ENCODE results near the gene FRG1.
"Not testable (repeated sequence)": the region's sequence is repeated elsewhere in the genome, so short reads cannot be mapped to it uniquely, and the experiment has no call there.

FRG1 gene

GRCh38 chr4:189940178-189941004 lies at the start of gene FRG1:
Gene FRG1, plus strand, starts transcription at chr4:189940872. Its CDS starts 138 bp downstream, at chr4:189941010.
- no peak for DNase-seq

- DNase-seq, result no peak
These were observed 43.0 kb upstream of the FRG1 start for GRCh38 chr4:189897667-189898066.

- not testable (repeated sequence) for DNase-seq
These were observed 41.1 kb upstream of the FRG1 start for GRCh38 chr4:189899481-189900015.

- not testable (repeated sequence) for DNase-seq
These were observed 36.1 kb upstream of the FRG1 start for GRCh38 chr4:189904420-189905027.

DNA sequence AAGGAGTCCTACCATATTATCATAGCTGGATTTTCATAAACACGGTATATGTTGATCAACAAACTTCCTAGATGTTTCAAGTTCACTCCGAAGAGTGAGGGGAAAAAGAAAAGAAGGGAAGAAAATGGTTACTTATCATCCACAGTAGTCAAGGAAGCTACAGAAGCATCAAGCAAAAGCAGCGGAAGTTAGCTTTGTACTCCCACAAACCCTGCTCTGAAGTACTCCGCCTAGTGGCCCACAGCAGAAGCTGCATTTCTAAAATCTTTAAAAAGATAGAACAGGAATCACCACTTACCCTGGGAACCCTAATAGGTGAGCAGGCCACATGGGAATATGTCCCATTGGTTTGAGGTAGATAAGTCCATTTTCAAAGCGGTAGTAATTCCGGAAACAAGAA lies 28.5 kb upstream of the FRG1 start:
- DNase-seq, result no peak

GRCh38 chr4:189917161-189917891 lies 23.3 kb upstream of the FRG1 start:
- DNase-seq, result no peak

DNA sequence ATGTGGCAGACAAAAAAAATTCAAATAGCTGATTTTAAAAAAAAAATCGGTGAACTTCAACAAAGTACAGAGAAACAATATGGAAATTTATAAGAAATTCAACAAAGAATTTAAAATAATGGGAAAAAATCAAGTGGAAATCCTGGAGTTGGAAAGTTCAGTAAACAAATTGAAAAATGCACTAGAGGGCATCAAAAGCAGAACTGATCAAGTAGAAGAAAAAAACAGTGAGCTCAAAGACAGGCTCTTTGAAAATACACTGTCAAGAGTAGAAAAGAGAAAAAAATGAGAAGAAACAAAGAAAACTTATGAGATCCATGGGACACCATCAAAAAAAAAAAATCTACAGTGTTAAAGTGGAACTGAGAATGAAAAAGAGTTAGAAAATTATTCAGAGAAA lies 19.6 kb upstream of the FRG1 start:
- DNase-seq, result no peak

DNA sequence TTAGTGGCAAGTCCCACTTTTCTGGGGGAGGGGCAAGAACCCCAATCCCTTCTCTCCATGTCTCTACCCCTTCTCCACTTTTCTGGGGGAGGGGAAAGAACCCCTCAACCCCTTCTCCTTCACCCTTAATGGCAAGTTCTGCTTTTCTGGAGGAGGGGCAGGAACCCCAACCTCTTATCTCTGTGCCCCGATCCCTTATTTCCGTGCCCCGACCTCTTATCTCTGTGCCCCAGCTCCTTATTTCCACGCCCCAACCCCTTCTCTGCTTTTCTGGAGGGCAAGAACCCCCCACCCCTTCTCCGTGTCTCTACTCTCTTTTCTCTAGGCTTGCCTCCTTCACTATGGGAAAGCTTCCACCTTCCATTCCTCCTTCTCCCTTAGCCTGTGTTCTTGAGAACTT lies 13.9 kb upstream of the FRG1 start:
- not testable (repeated sequence) for DNase-seq

GRCh38 chr4:189941005-189941450 lies 356 bp downstream of the FRG1 start:
- DNase-seq, result no peak

DNA sequence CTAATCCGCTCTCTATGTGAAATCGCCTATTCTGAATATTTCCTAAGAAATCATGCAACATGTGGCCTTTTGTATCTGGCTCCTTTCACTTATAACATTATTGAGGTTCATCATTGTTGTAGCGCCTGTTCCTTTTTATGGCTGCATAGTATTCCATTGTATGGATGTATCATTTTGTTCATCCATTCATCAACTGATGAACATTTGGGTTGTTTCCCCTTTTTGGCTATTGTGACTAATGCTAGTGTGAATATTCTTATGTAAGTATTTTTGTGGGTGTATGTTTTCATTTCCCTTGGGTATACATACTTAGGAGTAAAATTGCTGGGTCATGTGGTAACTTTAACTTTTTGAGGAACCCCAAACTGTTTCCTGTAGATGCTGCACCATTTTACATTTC lies 1.7 kb downstream of the FRG1 start:
- not testable (repeated sequence) for DNase-seq

DNA sequence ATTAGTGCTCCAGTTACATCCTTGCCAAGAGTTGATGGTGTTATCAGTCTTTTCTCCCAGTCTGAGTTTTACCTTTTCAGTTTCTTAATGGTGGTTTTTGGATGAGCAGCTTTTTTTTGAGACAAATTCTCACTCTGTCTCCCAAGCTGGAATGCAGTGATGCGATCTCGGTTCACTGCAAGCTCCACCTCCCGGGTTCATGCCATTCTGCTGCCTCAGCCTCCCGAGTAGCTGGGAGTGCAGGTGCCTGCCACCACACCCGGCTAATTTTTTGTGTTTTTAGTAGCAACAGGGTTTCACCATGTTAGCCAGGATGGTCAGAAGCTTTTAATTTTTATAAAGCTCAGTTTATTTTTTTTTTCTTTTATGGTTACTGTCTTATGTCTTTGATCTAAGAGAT lies 3.4 kb downstream of the FRG1 start:
- DNase-seq, result not testable (repeated sequence)

- DNase-seq, result not testable (repeated sequence)
These were observed 6.2 kb downstream of the FRG1 start for GRCh38 chr4:189946906-189947305.

DNA sequence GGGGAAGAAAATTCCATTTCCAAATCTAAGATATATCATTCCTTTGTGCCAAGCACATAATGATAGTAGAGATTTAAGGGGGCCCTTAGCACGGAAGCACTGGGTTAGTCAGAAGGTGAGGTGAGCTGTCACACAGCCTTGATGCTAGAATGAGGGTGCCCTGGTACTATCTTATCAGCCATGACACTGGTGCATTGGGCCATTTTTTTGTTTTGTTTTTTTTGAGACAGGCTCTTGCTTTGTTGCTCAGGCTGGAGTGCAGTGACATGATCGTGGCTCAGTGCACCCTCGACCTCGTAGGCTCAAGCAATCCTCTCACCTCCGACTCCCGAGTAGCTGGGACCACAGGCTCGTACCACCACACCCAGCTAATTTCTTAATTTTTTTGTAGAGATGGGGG lies 7.8 kb downstream of the FRG1 start:
- not testable (repeated sequence) for DNase-seq

GRCh38 chr4:189969291-189969690 lies 28.6 kb downstream of the FRG1 start:
- not testable (repeated sequence) for DNase-seq

- DNase-seq, result no peak
These were observed 33.0 kb downstream of the FRG1 start for GRCh38 chr4:189973646-189974045.

GRCh38 chr4:189974056-189974455 lies 33.4 kb downstream of the FRG1 start:
- no peak for DNase-seq

- no peak for DNase-seq
These were observed 38.8 kb downstream of the FRG1 start for GRCh38 chr4:189979196-189980047.

GRCh38 chr4:189980292-189980691 lies 39.6 kb downstream of the FRG1 start:
- not testable (repeated sequence) for DNase-seq

- no peak for DNase-seq
These were observed 41.3 kb downstream of the FRG1 start for GRCh38 chr4:189981970-189982369.

DNA sequence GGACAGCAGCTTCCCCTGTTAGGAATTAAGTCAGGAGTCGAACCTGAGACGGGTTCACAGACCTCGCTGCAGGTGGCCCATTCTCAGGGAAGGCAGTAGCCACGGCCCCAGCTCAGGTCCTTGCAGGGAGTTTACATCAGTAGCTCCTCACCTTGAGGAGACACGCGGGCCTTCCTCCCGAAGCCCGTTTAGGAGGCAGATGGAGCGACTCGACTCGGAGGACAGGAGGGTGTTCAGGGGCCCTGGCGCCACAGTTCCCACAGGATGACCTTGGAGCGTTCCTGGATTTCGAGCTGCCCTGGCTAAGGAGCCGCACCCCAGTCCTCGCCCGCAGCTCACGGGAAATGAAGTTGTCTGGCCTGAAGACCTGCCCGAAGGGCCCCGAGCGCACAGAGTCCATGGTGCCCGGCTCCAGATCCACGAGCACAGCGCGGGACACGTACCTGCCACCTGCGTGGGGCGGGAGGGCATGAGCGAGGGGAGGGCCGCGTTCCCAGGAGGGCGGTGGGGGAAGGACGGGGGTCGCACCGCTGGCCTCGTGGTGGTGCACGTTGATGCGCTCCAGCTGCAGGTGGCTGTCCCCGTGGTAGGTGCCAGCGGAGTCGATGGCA lies 43.3 kb downstream of the FRG1 start:
- DNase-seq, result not testable (repeated sequence)
